Measurements from ENCODE around the gene GNLY. TPM values are rescaled to one million over a fixed set of nuclear protein-coding genes. Genes with fewer than 3 reads are reported as not detected.

The GNLY gene
- total RNA-seq, 6 donors from 2014 or later = 12.2 to 24.7 (median 21.0) TPM

DNA sequence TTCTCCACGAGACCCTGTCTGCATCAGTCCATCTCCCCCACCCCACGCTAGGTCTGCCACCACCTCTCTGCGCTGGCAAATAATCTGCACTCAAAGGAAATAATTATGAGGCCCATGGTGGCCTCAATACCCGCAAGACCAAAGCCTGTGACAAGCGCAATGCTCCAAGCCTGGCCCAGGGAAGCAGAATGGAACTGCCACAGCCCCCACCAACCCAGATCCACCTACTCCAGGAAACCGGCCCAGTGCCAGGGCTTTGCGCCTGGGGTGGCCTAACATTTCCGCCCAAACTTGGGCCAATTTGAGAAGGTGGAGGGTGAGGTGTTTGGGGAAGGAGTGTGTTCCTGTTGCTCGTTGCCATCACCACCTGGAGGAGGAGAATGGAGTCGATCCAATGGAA lies 33.6 kb downstream of the GNLY start:
- peak in 1 of 2 donors; percentile 57 for DNase-seq
- TF ChIP-seq EP300 (IDR thresholded peaks at IDR 0.05) = no peak
- TF ChIP-seq POLR2AphosphoS5 (IDR thresholded peaks at IDR 0.05) = peak; percentile 22
- Histone ChIP-seq H3K4me1 (peaks cover 22 to 40% (median 34%) of the 10 kb centered on the region in 4 donors), H3K27me3 (no peaks in the 10 kb centered on the region), H3K27ac (peak overlapping the region in 3 of 4 donors; percentile 68 to 80 (median 74)), H3K4me3 (no peak overlapping the region), H3K9me3 (no peaks in the 10 kb centered on the region), H3K36me3 (no peaks in the 10 kb centered on the region)
- ATAC-seq (ENCODE audit: low FRiP score in 2 of 2) = peak in 1 of 2 donors; percentile 76
- 53 to 75% methylated on average over 8 to 10 of the region's 10 CpGs for WGBS, 2 donors

DNA sequence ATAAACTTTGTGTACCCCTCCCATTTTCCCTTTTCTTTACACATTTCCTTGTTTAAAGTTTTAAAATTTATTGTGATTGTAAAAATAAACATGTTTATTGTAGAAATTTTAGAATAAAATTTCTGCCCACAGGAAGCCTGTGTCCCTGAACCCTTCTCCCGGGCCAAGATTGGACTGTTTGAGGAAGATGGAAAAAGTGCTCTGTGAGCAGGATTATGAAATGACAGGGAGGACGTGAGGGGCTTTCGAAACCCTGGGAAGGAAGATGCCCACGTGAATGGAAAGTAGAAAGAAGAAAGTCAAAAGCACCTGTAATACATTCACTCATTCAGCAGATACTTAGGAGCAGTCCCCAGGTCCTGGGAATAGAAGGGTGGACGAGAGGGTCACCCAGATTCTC lies 34.2 kb downstream of the GNLY start:
- Histone ChIP-seq H3K36me3 (no peaks in the 10 kb centered on the region), H3K9me3 (no peaks in the 10 kb centered on the region), H3K4me1 (peaks cover 22 to 40% (median 34%) of the 10 kb centered on the region in 4 donors), H3K27me3 (no peaks in the 10 kb centered on the region), H3K27ac (peak overlapping the region; percentile 36 to 80 (median 71)), H3K4me3 (peak overlapping the region in 2 of 4 donors; percentile 2 to 6)
- no peak for DNase-seq
- WGBS, 2 donors = 35 to 44% methylated on average over 5 of the region's 5 CpGs
- no peak for ATAC-seq (ENCODE audit: low FRiP score in 2 of 2)
- TF ChIP-seq, protein P1, sequence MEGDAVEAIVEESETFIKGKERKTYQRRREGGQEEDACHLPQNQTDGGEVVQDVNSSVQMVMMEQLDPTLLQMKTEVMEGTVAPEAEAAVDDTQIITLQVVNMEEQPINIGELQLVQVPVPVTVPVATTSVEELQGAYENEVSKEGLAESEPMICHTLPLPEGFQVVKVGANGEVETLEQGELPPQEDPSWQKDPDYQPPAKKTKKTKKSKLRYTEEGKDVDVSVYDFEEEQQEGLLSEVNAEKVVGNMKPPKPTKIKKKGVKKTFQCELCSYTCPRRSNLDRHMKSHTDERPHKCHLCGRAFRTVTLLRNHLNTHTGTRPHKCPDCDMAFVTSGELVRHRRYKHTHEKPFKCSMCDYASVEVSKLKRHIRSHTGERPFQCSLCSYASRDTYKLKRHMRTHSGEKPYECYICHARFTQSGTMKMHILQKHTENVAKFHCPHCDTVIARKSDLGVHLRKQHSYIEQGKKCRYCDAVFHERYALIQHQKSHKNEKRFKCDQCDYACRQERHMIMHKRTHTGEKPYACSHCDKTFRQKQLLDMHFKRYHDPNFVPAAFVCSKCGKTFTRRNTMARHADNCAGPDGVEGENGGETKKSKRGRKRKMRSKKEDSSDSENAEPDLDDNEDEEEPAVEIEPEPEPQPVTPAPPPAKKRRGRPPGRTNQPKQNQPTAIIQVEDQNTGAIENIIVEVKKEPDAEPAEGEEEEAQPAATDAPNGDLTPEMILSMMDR (IDR thresholded peaks at IDR 0.05) = no peak
- TF ChIP-seq POLR2AphosphoS5 (IDR thresholded peaks at IDR 0.05) = no peak
- no peak for TF ChIP-seq POLR2A (IDR thresholded peaks at IDR 0.05)
- TF ChIP-seq EP300 (IDR thresholded peaks at IDR 0.05) = no peak

DNA sequence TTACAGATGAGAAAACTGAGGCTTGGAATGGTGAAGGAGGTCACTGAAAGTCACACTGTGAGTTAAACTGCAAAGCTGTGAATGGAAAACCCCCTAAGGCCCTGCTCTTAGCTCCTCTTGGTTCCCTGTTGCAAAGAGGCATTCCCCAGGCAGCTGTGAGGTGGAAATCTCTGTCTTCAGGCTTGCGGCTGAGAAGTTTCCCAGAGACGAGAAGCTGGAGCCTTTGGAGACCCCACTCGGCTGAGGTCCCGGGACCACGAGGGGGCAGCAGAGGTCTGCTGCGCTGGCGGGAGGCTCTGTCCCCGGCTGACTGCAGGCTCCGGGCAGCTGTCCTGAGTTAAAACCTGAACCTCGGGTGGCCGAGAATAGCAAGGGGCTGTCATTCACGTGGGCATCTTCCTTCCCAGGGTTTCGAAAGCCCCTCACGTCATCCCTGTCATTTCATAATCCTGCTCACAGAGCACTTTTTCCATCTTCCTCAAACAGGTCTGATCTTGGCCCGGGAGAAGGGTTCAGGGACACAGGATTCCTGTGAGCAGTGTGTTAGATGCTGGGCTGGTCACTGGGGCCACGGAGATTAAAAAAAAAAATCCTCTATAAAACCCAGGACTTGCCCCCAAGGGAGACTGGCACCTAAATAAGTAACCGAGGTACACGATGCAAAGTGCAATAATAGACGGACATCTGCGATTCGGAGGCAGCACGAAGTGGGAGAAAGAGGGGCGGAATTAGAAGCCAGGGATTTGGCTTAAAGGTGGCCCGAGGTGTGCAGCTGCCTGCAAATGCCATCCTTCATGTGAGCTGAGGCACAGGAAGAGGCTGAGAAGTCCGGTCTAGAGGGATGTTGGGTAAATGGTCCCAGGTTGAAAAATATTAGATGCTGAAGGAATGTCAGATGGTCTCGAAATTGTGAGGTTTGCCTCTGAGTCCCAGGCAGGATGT lies 35.0 kb downstream of the GNLY start:
- WGBS, 2 donors = 35 to 51% methylated on average over 18 to 26 of the region's 26 CpGs
- peak in 1 of 4 donors; percentile 75 for TF ChIP-seq EP300 (IDR thresholded peaks at IDR 0.05)
- TF ChIP-seq POLR2A (IDR thresholded peaks at IDR 0.05) = peak in 1 of 4 donors; percentile 46
- TF ChIP-seq, protein P1 (IDR thresholded peaks at IDR 0.05) = peak; percentile 89 to 94 (median 90)
- peak; percentile 29 to 77 for TF ChIP-seq POLR2AphosphoS5 (IDR thresholded peaks at IDR 0.05)
- Histone ChIP-seq H3K36me3 (no peaks in the 10 kb centered on the region), H3K9me3 (no peaks in the 10 kb centered on the region), H3K27me3 (no peaks in the 10 kb centered on the region), H3K4me3 (peak overlapping the region in 2 of 4 donors; percentile 2 to 6), H3K4me1 (peaks cover 22 to 35% (median 30%) of the 10 kb centered on the region in 4 donors), H3K27ac (peak overlapping the region; percentile 36 to 80 (median 71))
- ATAC-seq (ENCODE audit: low FRiP score in 2 of 2) (peak; percentile 94 to 97), DNase-seq (peak; percentile 94 to 95)

DNA sequence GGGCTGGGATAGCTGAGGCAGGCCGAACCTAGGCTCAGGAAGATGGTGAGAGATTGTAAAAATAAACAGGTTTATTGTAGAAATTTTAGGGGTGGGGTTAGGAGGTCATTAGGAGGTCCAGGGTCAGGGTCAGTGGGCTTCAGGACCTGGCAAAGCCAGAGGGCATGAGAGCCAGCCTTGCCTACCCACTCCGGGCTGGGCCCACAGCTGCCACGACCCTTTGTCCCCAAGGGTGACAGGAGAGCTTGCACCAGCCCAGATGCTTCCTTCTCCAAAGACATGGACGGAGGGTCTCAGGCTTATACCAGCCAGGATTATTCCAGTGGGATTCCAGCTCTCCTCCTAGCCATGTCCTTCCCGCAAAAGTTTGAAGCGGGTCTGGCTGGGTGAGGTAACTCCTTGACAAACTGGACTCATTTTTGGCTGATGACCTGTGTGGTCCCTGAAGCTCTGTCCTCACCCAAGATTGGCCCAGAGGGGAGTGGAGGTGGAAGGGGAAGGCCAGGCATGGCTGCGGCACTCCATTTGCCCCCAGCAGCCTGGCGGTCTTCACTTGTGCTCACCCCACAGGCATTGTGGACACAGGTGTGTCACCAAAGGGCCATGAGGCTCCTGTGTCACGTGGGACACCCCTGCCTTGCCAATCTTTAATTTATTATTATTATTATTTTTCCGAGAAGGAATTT lies 35.8 kb downstream of the GNLY start:
- Histone ChIP-seq H3K4me1 (peaks cover 22 to 31% (median 25%) of the 10 kb centered on the region in 4 donors), H3K27me3 (no peaks in the 10 kb centered on the region), H3K27ac (peak overlapping the region in 2 of 4 donors; percentile 68 to 74), H3K9me3 (no peaks in the 10 kb centered on the region), H3K4me3 (no peak overlapping the region), H3K36me3 (no peaks in the 10 kb centered on the region)
- DNase-seq (no peak), ATAC-seq (ENCODE audit: low FRiP score in 2 of 2) (no peak)
- 84 to 85% methylated on average over 7 to 10 of the region's 10 CpGs for WGBS, 2 donors
- TF ChIP-seq, protein P1 (IDR thresholded peaks at IDR 0.05) = no peak
- TF ChIP-seq EP300 (IDR thresholded peaks at IDR 0.05) (no peak), POLR2A (IDR thresholded peaks at IDR 0.05) (no peak), POLR2AphosphoS5 (IDR thresholded peaks at IDR 0.05) (no peak)

DNA sequence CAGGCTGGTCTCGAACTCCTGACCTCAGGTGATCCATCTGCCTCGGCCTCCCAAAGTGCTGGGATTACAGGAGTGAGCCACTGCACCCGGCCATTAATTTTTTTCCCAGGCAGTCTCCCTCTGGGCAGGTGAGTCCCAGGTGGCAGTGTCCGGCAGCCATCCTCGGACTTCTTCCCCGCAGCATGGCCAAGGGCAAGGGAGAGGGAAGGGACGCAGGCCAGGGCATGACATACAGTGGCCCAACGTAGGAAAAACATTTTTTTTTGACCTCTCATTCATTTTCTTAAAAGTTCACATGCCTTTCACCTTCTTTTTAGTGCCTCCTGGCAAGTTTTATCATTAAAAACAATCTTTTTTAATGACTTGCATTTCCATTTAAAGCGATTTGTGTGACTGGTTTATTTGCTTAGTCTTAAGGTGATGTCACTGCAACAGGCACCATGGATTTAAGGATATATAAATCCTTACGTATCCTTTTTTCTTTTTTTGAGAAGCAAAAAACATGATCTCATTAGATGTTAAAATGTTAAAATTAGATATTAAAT lies 36.6 kb downstream of the GNLY start:
- Histone ChIP-seq H3K9me3 (no peaks in the 10 kb centered on the region), H3K4me3 (no peak overlapping the region), H3K27me3 (no peaks in the 10 kb centered on the region), H3K4me1 (peaks cover 22 to 30% (median 25%) of the 10 kb centered on the region in 4 donors), H3K27ac (no peak overlapping the region), H3K36me3 (no peaks in the 10 kb centered on the region)
- ATAC-seq (ENCODE audit: low FRiP score in 2 of 2) (no peak), DNase-seq (no peak)
- TF ChIP-seq POLR2AphosphoS5 (IDR thresholded peaks at IDR 0.05) = no peak
- TF ChIP-seq POLR2A (IDR thresholded peaks at IDR 0.05) = no peak
- TF ChIP-seq, protein P1 (IDR thresholded peaks at IDR 0.05) = no peak
- TF ChIP-seq EP300 (IDR thresholded peaks at IDR 0.05) = no peak
- WGBS, 2 donors = 92 to 98% methylated on average over 10 of the region's 10 CpGs

Measured in upper lobe of left lung (tissue), 6 donors.